HG03025 (cell line): ENCODE data around the gene ANKFN1.
"Not testable (repeated sequence)": the region's sequence is repeated elsewhere in the genome, so short reads cannot be mapped to it uniquely, and the experiment has no call there.

Experiments used
- ATAC-seq: cut with Tn5 transposase; IDR thresholded peaks from one replicate; pipeline ENCODE4 v1.9.1; 2021; ENCODE audit warnings: mild to moderate bottlenecking, moderate library complexity; ENCODE audit not compliant: unreplicated experiment, low FRiP score

Gene ANKFN1

DNA sequence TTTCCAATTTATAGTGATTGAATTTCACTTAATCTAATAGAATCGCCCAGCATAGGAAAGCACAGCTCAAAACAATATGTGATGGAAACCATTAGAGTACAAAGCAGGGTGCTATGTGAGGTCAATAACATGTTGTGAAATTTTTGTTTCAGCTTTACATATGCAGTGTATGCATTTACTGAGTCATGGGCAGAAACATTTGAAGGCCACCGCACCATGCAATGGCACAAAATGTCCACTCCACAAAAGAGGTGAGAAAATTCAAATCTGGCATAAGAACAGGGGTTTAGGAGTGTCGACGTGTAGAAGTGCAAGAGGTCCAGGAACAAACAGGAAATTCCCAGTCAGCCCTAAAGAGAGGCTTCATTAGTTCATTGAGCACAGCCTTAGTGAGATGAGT is 131.2 kb downstream of the ANKFN1 start:
- ATAC-seq = no peak

DNA sequence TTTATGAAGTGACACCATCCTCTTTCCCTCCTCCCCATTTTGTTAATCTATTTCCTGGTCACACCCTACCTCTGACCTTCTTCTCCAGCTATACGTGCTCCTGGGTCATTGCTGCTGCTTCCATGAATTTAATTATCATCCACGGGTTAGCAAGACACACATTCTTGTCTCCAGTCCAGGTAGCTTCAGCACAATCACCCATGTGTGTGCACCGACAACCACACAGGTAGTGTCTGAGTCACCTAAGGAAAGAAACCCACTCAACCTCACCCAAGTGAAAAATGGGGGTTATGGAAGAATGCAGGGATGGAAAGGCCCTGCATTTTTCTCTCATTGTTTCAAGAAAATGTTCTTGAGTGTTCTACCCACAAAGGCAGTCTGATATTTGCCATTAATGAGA is 135.5 kb downstream of the ANKFN1 start:
- ATAC-seq = not testable (repeated sequence)

DNA sequence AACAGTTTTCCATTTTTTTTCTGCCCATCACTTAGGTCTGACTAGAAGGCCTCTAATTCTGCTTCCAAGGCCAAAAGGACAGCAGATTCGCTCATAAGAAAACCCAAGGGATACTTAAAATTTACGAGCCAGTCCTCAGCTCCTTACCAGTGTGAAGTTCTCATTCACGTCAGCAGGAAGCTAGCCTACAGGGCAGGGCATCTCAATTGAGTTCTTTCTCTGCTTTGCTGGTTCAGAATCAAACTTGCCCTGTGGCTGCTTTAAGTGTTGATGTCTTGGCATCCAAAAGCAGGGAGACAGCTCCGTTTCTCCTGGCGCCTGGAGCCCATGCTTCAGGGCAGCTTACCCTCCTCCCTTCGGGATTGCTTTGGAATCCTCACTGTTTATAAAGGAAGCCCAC is 136.0 kb downstream of the ANKFN1 start:
- ATAC-seq = no peak

DNA sequence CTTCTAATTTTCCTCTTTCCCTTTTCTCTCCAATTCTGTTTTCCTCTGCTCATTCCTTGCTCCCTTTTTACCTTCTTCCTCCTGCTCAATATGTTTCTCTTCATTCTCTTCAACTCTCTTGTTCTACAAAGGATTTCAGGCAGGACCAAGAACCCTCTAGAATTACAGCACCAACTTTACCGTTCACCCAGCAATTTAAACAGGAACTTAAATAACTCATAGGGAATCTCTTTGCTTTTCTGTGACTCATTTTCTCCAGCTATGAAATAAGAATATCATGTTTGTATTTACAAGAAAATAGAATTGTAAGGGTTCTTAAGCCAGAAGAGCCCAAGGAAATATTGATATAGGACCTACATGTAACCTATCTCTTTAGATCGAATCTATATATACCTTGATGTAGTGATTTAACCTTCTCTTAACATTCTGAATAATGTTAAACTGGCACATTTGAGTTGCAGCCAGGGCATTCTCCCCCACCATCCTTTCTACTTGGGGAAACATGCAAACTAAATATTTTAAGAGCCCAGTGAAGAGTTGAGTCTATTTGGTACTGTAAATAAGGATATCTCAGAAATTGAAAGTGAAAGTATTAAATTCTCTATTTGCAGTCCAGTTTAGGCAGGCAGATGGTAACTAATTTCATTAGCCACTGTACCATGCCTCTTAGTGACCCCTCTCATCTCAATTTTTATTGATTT is 137.0 kb downstream of the ANKFN1 start:
- no peak for ATAC-seq

DNA sequence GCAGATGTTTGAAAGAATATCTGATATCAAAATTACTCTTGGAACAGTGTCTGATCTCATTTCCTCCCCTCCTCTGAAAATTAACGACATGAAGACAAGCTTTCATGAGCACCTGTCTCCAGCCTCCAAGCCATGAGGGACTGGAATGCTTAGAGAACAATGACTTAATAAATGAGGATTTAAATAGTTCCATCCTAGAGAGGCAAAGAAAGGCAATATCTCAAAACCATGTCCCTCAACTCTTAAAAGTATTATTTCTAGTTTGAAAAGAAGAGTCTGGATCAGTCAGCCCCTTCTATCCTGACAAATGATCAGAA is 137.5 kb downstream of the ANKFN1 start:
- no peak for ATAC-seq

DNA sequence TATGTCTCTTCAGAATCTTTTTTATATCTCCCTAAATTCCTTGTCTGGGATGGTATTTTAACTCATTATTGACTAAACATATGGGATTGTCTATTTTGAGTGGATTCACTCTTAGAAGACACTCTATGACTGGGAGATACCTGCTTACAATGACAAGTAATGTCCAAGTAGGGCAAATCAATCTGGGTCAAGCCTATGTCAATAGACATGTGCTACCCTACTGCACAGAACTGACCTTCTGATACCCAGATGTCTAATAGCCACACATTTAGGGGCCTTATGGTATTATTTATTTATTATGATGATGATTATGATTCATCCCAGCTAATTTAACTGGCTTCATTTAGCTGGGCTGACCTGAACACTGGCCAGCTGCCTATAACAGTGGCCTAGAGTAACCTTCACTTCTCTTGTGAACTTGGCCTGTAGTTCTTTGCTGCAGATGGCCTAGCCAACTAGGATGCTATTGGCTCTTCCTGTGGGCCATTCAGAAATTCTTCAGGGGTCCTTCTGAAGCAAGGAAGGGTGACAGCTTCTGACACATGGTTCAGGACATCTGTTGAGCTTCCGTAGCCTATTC is 138.0 kb downstream of the ANKFN1 start:
- no peak for ATAC-seq

DNA sequence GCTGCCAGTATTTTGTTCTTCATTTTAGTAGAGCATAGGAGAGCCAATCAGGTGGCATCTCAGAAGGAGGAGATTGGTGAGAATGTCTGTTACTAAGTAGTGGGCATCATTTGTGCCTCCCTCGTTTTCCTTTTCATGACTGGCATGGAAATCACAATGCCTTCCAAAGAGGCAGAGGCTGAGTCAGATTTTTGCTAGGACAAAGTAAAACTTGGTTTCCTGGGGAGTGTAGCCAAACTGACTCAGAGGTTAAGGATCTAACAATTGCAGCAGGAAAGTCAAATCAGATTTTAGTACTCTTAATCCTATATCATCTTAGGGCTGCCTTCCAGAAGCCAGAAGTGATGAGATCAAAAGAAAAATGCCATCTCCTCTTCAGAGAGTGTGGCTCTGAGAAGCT is 138.7 kb downstream of the ANKFN1 start:
- no peak for ATAC-seq

DNA sequence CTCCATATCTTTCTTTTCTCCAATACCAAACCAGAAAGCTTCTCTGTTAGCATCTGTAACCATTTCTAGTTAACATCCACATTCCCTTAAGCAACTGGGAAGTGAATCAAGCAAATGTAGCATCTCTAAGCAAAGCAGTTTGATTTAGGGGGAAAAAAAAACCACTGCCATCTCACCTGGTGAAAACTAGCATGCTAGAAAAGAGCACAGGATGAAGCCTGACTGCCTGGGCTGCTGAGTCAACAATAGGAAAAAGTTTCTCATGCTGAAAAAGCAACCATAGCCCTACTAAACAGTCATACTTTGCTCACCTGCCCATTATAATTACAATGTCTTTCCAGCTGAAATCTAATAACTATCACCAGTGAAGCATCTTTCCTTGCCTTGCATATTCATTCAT is 139.3 kb downstream of the ANKFN1 start:
- no peak for ATAC-seq

DNA sequence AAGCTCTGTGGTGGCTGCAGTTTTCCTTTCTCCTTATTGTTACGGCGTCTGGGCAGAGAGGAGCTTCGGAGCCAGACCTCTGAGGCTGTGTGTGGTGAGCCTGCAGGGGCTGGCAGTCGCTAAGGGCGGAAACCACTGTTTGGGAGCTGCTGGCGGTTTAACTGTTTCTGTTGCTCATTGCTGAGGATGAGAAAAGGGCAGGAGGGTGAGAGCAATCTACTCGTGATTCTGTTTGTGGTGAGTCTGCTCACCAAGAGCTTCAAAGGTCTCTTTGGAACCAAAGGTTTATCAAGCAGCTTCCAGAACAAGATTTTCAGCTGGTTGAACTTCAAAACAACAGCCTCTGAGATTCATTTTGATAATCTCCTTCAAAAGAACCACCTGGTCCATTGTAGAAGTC is 143.9 kb downstream of the ANKFN1 start:
- no peak for ATAC-seq

DNA sequence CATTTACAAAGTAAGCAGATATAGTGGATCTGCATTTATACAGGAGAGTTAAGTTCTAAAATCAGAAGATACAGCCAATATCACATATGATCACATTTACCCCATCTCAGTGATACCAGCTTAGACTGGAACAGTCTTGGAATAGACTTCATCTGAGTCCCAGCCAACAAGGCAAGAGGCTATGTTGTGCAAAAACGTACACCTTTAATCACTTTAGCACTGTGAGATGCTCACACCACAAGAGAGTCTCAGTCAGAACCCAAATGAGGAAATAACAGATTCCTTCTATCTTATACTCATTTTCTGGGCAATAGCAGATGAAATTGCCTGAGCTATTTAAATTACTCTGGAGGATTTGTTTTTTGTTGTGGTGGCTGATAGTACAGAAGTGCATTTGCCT is 145.6 kb downstream of the ANKFN1 start:
- ATAC-seq = no peak

DNA sequence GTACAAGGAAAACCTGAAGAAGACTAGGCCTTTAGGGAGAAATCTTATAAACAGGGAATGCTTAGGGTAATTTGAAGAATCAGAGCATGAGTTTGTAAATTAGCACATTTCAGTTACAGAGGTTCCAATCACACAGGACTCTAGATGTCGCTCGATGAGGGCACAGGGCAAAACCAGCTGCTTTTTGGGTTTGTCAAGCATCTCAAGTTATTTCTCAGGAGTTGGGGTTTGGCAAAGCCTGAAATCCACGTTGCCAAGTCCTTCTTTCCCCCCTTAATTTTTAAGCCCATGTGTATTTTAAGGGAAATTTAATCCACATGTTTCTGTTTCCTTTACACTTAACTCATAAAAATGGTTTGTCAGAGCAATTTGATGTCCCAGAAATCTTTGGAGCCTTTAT is 146.9 kb downstream of the ANKFN1 start:
- ATAC-seq = no peak

DNA sequence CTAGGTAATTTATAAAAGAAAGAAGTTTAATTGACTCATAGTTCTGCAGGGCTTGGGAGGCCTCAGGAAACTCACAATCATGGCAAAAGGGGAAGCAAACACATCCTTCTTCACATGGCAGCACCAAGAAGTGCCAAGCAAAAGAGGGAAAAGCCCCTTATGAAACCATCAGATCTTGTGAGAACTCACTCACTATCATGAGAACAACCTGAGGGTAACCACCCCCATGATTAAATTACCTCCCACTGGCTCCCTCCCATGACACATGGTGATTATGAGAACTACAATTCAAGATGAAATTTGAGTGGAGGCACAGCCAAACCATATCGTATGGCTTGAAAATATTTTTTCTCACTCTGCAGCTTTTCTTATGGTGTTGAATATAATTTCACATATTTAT is 151.7 kb downstream of the ANKFN1 start:
- no peak for ATAC-seq

DNA sequence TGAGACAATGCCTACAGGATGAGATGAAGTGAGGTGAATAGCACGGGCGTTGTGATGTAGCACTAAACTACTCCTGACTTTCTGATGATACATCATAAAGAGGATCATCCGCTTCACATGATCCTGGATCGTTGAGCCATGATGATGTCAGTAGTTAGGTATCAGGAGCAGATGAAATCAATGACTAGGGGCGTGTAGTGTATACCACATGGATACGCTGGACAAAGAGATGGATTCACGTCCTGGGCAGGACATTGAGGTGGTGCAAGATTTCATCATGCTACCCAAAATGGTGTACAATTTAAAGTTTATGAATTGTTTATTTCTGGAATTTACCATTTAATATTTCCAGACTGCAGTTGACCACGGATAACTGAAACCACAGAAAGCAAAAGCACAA is 156.6 kb downstream of the ANKFN1 start:
- ATAC-seq = no peak

DNA sequence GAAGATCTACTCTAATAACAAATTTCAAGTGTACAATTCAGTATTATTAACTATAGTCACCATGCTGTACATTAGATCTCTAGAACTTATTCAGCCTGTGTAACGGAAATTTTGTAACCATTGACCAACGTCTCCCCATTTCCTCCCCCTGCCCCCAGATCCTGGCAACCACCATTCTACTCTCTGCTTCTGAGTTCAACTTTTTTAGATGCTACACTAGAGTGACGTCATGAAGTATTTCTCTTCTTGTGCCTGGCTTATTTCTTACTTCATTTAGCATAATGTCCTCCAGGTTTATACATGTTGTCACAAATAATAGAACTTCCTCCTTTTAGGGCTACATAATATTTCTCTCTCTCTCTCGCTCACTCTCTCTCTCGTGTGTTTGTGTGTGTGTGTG is 157.5 kb downstream of the ANKFN1 start:
- no peak for ATAC-seq

DNA sequence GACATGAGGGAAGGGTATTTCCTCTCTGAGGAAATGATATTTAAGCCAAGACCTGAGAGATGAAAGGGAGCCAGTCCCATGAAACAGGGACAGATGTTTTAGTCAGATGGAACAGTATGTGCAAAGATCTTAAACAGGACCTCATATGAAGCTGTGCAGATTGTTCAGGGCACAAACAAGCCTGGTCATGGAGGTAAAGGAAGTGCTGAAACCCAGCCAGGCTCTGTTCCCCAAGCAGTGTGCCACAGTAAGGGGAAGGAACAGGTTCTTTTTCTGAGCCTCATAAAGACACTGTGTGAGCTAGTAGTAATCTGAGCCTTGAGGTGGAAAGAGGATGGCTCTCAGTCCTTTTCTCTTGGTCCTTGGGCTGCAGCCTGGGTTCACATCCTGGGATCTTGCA is 159.9 kb downstream of the ANKFN1 start:
- ATAC-seq = no peak

DNA sequence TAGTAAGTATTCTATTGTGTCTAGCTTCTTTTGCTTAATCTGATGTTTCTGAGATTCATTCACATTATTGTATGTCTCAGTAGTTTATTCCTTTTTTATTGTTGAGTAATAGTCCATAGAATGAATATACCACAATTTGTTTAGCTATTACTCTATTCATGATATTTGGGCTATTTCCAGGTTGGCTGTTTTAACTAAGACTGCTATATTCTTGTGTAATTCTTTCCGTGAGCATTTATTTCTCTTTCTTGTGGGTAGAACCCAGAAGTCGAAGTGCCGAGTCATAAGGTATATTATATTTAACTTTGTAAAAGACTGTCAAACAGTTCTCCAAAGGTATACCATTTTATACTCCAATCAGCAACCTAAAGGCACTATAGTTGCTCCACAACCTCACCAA is 160.8 kb downstream of the ANKFN1 start:
- ATAC-seq = no peak

DNA sequence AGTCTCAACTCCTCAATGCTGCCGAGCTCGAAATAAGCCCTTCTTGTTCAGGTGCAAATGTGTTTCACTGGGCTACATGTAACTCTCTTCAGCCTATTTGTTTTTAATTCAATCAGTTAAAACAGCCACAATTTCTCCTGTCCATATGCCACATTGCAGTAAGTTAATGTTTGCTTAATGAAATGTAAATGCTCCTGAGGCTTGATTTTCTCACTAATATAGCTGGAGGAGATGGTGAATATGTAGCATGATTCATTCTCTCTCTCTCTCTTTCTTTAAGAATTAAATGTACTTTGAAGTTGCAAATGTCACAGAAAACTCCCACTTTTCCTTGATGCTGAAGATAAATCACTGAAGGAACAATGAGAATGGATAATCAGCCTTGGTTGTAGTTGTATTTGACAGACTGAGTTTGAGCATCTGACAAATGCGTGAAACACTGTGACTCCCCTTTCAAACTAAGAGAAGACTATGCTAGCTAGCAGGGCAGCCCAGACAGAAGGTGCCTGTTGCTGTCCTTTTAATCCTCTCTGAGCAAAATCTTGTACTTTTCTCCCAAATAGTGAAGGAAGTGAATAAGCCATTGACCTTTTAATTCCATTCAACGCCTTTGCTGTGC is 161.8 kb downstream of the ANKFN1 start:
- no peak for ATAC-seq

DNA sequence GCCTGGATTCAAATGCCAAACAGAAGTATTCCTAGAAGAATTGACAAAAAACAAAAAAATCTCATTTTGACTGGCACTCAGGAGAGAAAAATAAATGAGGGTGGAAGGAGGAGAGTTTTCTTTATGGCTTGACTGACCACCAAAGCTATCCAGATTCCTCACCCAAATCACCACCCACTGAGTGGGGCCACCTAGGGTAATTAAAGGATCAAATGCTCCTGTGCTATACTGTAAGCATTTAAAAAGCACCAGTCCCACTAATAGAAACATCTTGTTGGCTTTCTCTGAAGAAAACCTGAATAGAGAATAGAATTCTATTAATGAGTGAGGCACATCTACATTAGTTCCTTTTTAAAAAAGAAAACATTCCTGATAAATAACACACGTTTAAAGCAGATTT is 163.3 kb downstream of the ANKFN1 start:
- ATAC-seq = no peak

DNA sequence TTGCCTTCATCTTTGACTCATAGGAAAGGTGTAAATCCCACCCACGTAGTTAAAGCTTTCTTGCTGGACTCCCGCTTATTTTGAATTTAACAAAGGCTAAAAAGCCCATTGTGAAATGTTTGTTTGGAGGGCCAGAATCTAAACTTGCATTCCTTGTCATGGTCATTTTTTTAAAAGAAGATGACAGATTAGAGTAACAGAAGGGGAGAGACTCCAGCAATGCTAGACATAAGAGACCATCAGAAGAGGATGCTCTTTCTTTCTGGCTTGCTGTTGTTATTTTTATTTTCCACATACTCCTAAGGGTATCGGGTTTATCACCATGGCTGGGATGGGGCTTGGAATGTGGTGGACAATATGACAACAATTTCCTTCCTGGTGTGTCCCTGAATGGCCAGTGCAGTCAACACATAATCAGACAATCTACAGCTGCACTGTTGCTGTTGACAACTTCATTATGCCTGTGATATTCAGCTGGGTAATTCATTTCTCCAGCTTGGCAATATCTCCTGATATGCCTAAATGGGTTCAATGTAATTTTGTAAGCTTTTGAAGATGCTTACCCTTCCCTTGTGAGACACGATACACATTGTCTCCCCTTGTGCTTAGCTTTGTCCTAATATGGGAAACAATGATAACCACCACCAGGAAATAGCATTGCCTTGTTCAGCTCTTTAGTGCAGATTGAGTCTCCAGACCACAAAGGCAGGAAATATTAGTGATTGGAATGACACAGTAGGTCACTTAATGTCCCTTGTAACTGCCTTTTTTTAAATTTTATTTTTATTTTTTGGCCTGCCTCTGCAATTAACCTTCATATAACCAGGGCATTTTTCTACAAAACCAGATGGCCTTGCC is 164.3 kb downstream of the ANKFN1 start:
- no peak for ATAC-seq

DNA sequence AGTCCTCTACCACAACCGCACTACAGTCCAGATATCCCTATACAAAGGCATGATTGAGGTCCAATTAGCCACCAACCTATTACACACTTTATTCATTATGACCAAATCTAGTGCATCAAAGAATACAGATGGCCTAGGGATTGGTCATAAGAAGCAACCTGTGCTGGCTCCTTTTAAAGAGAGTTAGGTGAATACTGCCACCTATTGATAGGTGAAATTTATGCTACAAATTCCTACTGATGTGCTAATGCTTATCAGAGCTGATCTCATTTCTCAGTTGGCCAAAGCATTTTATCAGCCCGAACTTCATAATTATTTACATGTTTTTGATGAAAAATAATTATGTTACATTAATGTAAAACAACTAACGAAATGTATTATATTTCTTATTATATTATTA is 166.3 kb downstream of the ANKFN1 start:
- no peak for ATAC-seq

DNA sequence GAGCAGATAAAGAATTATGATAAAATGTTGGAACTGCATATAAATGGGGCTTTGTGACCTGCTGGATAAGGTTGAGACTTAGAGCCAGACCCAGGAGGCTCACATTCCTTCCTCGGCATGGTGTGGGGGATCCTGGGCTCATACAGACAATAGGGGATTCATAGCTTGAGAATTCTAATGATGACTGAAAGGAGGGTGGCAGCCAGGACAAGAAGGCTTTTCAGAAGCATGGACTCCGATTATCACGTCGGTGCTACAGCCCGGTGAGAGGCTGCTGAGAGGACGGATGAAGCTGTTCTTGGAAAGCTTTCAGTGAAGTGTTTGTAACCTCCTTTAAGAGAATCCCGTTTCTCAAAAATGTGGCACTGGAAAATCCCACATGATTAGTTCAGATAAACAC is 167.2 kb downstream of the ANKFN1 start:
- ATAC-seq = no peak

DNA sequence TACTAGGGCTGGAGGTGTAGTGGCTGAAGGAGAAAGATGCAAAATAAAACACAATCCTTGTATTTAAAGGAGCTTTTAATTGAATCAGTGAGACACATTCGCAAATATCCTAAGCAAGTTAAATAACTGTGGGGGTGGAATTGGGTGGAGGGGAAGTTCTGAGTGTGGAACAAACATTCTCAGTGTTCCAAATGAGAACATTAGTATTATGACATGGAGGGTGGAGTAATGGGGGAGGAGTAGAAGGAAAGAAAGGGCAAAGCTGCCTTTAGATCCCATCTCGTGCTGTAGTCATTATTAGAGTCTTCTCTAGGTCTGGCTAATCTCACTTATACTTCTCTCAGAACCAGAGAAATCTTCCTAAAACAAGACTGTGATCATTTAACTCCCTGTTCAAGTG is 169.7 kb downstream of the ANKFN1 start:
- no peak for ATAC-seq
